Hepatocyte (in vitro differentiated cells): ENCODE data around the gene TNFRSF1A. TPM values are rescaled to one million over a fixed set of nuclear protein-coding genes. Genes with fewer than 3 reads are reported as not detected.
A peak's percentile ranks its signal among the peaks of the same experiment; 100 is the strongest.

Source experiments
- DNase-seq: peaks from one replicate; pipeline ENCODE4 v3.0.0-alpha.2; 2016; ENCODE audit warnings: low spot score
- H2AFZ ChIP-seq: fragments of 200-600 bp; sonication (generic); 2 replicates; pipeline ENCODE4 v1.6.0; 2016; ENCODE audit warnings: antibody characterized with exemption, mild to moderate bottlenecking
- H3K27ac ChIP-seq: fragments of 200-600 bp; sonication (generic); 2 replicates; pipeline ENCODE4 v1.5.1; 2016; ENCODE audit warnings: mild to moderate bottlenecking
- H3K27me3 ChIP-seq: fragments of 200-600 bp; sonication (generic); 2 replicates; pipeline ENCODE4 v1.6.1; 2016
- H3K36me3 ChIP-seq: fragments of 200-600 bp; sonication (generic); replicated peaks from 2 replicates; pipeline ENCODE4 v1.5.1; 2016; ENCODE audit warnings: low read depth; ENCODE audit not compliant: insufficient read depth
- H3K4me1 ChIP-seq: fragments of 200-600 bp; sonication (generic); 2 replicates; pipeline ENCODE4 v1.5.1; 2016; ENCODE audit warnings: mild to moderate bottlenecking, moderate library complexity; ENCODE audit not compliant: insufficient read depth
- H3K4me2 ChIP-seq: fragments of 200-600 bp; sonication (generic); 2 replicates; pipeline ENCODE4 v1.6.0; 2016
- H3K4me3 ChIP-seq: fragments of 200-600 bp; sonication (generic); 2 replicates; pipeline ENCODE4 v1.5.1; 2016; ENCODE audit warnings: mild to moderate bottlenecking
- H3K79me2 ChIP-seq: fragments of 200-600 bp; sonication (generic); 2 replicates; pipeline ENCODE4 v1.6.0; 2017; ENCODE audit warnings: mild to moderate bottlenecking
- H3K9me2 ChIP-seq: fragments of 200-600 bp; sonication (generic); replicated peaks from 2 replicates; pipeline ENCODE4 v1.6.0; 2017; ENCODE audit warnings: mild to moderate bottlenecking; ENCODE audit not compliant: insufficient read depth
- H3K9me3 ChIP-seq: fragments of 200-600 bp; sonication (generic); 2 replicates; pipeline ENCODE4 v1.5.1; 2016; ENCODE audit warnings: low read depth, mild to moderate bottlenecking
- H4K20me1 ChIP-seq: fragments of 200-600 bp; sonication (generic); 2 replicates; pipeline ENCODE4 v1.6.0; 2016; ENCODE audit warnings: mild to moderate bottlenecking; ENCODE audit not compliant: insufficient read depth, poor library complexity, severe bottlenecking
- CTCF ChIP-seq: fragments of 200-600 bp; sonication (generic); IDR thresholded peaks from 2 replicates; pipeline ENCODE4 v1.5.1; 2016; ENCODE audit warnings: antibody characterized with exemption, mild to moderate bottlenecking; ENCODE audit not compliant: poor library complexity
- EZH2 ChIP-seq: fragments of 200-600 bp; sonication (generic); IDR thresholded peaks from 2 replicates; pipeline ENCODE4 v1.6.1; 2016; ENCODE audit warnings: antibody characterized with exemption, mild to moderate bottlenecking, borderline replicate concordance
- EZH2phosphoT487 ChIP-seq: fragments of 200-600 bp; sonication (generic); IDR thresholded peaks from one replicate; pipeline ENCODE4 v1.6.1; 2018; ENCODE audit warnings: antibody characterized with exemption, mild to moderate bottlenecking, low read depth, moderate library complexity; ENCODE audit not compliant: unreplicated experiment, severe bottlenecking
- WGBS: methylation state at CpG from one replicate; pipeline ENCODE4 v1.1.6; 2016; ENCODE audit warnings: low lambda C conversion rate; ENCODE audit errors: missing lambda C conversion rate; 5-methylcytosine and 5-hydroxymethylcytosine counted together
- polyA plus RNA-seq: library from polyadenylated mRNA; unstranded; fragments of >200 nt; fragmentation: Nextera tagmentation; extraction: Ambion mirVana; gene quantifications from 2 replicates; pipeline ENCODE4 v1.2.1, GENCODE V29; 2016
- total RNA-seq: library from RNA; depleted of rRNA; stranded (reverse); fragments of >200 nt; gene quantifications from 2 replicates; pipeline ENCODE4 v1.2.3, GENCODE V29; 2014

The TNFRSF1A gene
- total and polyA plus RNA-seq, 2 experiments from 2014 or later, result 147 to 168 TPM

- H3K9me3 ChIP-seq, result no peaks in the 10 kb centered on the region
These were observed 56.2 kb downstream of the TNFRSF1A start for GRCh38 chr12:6285532-6286306.

GRCh38 chr12:6285063-6285477, 56.8 kb downstream of the TNFRSF1A start:
- no peaks in the 10 kb centered on the region for H4K20me1 ChIP-seq
- H3K4me2 ChIP-seq, result no peak overlapping the region
- TF ChIP-seq EZH2 (no peak), EZH2phosphoT487 (no peak), CTCF (peak; percentile 91)
- 6% methylated on average over 8 of the region's 8 CpGs for WGBS
- H3K4me1 ChIP-seq, result peaks cover 2% of the 10 kb centered on the region
- no peaks in the 10 kb centered on the region for H3K79me2 ChIP-seq
- no peaks in the 10 kb centered on the region for H3K27me3 ChIP-seq
- H3K4me3 ChIP-seq, result no peak overlapping the region
- no peak overlapping the region for H3K27ac ChIP-seq
- peak; percentile 87 for DNase-seq
- H3K9me3 ChIP-seq, result no peaks in the 10 kb centered on the region
- H3K9me2 ChIP-seq, result no peaks in the 10 kb centered on the region
- H2AFZ ChIP-seq, result no peak overlapping the region
- no peaks in the 10 kb centered on the region for H3K36me3 ChIP-seq

More at GRCh38 chr12:6285532-6286306, 56.2 kb downstream of the TNFRSF1A start:
- no peaks in the 10 kb centered on the region for H3K27me3 ChIP-seq
- no peak overlapping the region for H3K4me3 ChIP-seq
- no peaks in the 10 kb centered on the region for H3K79me2 ChIP-seq
- H3K36me3 ChIP-seq, result no peaks in the 10 kb centered on the region
- TF ChIP-seq EZH2 (no peak), EZH2phosphoT487 (no peak), CTCF (no peak)
- H4K20me1 ChIP-seq, result no peaks in the 10 kb centered on the region
- H3K9me2 ChIP-seq, result no peaks in the 10 kb centered on the region
- no peak for DNase-seq
- no peaks in the 10 kb centered on the region for H3K4me1 ChIP-seq
- no peak overlapping the region for H2AFZ ChIP-seq
- no peak overlapping the region for H3K4me2 ChIP-seq
- H3K27ac ChIP-seq, result no peak overlapping the region
- WGBS, result 17% methylated on average over 1 of the region's 1 CpG

- no peaks in the 10 kb centered on the region for H3K9me2 ChIP-seq
- H4K20me1 ChIP-seq, result no peaks in the 10 kb centered on the region
- H3K4me1 ChIP-seq, result peaks cover 10% of the 10 kb centered on the region
- H3K27ac ChIP-seq, result no peak overlapping the region
- WGBS, result 94% methylated on average over 12 of the region's 12 CpGs
- no peak overlapping the region for H3K4me2 ChIP-seq
- no peak overlapping the region for H2AFZ ChIP-seq
- no peaks in the 10 kb centered on the region for H3K9me3 ChIP-seq
- no peaks in the 10 kb centered on the region for H3K36me3 ChIP-seq
- TF ChIP-seq CTCF (no peak), EZH2phosphoT487 (no peak), EZH2 (no peak)
- no peak overlapping the region for H3K4me3 ChIP-seq
- H3K79me2 ChIP-seq, result no peaks in the 10 kb centered on the region
- no peak for DNase-seq
- H3K27me3 ChIP-seq, result no peaks in the 10 kb centered on the region
These were observed 57.6 kb downstream of the TNFRSF1A start for GRCh38 chr12:6284273-6284672.
